Measurements from ENCODE around the gene TSPAN11.

TSPAN11 gene

GRCh38 chr12:30990776-30991175 is 64.2 kb downstream of the TSPAN11 start:
- no peak for ATAC-seq
- TF ChIP-seq OSR1 (CRISPR knock-in tag; IDR thresholded peaks at IDR 0.05), result no peak
- no peak for TF ChIP-seq CREB5 (CRISPR knock-in tag; IDR thresholded peaks at IDR 0.05; ENCODE audit: low read depth)
- no peak for TF ChIP-seq ZFP30 (CRISPR knock-in tag; IDR thresholded peaks at IDR 0.05)
- TF ChIP-seq ARNTL (CRISPR knock-in tag; IDR thresholded peaks at IDR 0.05; ENCODE audit: borderline replicate concordance, low read depth), result no peak
- no peak for TF ChIP-seq PPARA (CRISPR knock-in tag; IDR thresholded peaks at IDR 0.05; ENCODE audit: borderline replicate concordance)
- TF ChIP-seq ESRRG (CRISPR knock-in tag; IDR thresholded peaks at IDR 0.05), result no peak
- no peak for TF ChIP-seq TOX (CRISPR knock-in tag; IDR thresholded peaks at IDR 0.05; ENCODE audit: borderline replicate concordance)
- no peak for TF ChIP-seq GLIS3 (CRISPR knock-in tag; IDR thresholded peaks at IDR 0.05)
- TF ChIP-seq RARB (CRISPR knock-in tag; IDR thresholded peaks at IDR 0.05), result no peak
- no peak for TF ChIP-seq SNAI2 (CRISPR knock-in tag; IDR thresholded peaks at IDR 0.05)
- no peak for TF ChIP-seq TCF4 (CRISPR knock-in tag; IDR thresholded peaks at IDR 0.05; ENCODE audit: borderline replicate concordance)
- no peak for TF ChIP-seq ZNF70 (CRISPR knock-in tag; IDR thresholded peaks at IDR 0.05)
- no peak for TF ChIP-seq ZNF565 (CRISPR knock-in tag; conservative IDR thresholded peaks at IDR 0.05; ENCODE audit: low read depth)
- no peak for TF ChIP-seq ZFP3 (CRISPR knock-in tag; IDR thresholded peaks at IDR 0.05)

- TF ChIP-seq CREB5 (CRISPR knock-in tag; IDR thresholded peaks at IDR 0.05; ENCODE audit: low read depth) (no peak), ZFP30 (CRISPR knock-in tag; IDR thresholded peaks at IDR 0.05) (no peak), ARNTL (CRISPR knock-in tag; IDR thresholded peaks at IDR 0.05; ENCODE audit: borderline replicate concordance, low read depth) (no peak), RARB (CRISPR knock-in tag; IDR thresholded peaks at IDR 0.05) (no peak), ESRRG (CRISPR knock-in tag; IDR thresholded peaks at IDR 0.05) (no peak)
- ATAC-seq, result no peak
Measured at GRCh38 chr12:30991466-30991865, 64.9 kb downstream of the TSPAN11 start.

GRCh38 chr12:30992381-30992780 is 65.8 kb downstream of the TSPAN11 start:
- ATAC-seq, result no peak
- TF ChIP-seq TCF4 (CRISPR knock-in tag; IDR thresholded peaks at IDR 0.05; ENCODE audit: borderline replicate concordance) (no peak), ZFP3 (CRISPR knock-in tag; IDR thresholded peaks at IDR 0.05) (no peak), CSRNP3 (CRISPR knock-in tag; IDR thresholded peaks at IDR 0.05) (no peak), ZNF8 (CRISPR knock-in tag; IDR thresholded peaks at IDR 0.05) (no peak)

DNA sequence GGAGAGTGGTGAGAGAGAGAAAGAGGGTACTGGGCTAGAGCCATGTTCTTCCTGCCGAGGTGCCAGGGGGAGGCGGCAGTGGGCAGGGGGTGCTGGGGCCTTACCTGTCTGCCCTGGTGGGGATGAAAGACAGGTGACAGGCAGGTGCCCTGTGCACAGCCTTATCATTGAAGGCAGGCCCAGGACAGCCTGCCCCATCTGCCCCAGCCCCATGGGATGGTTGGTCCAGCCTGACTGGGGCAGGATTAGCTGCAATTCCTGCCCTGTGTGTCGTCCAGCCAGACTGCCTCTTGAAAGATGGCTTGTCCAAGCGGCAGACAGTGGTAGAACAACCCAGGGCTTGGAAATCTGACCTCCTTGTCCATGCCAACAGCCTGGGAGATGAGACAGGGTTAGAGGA is 67.2 kb downstream of the TSPAN11 start:
- no peak for ATAC-seq
- TF ChIP-seq ZNF565 (CRISPR knock-in tag; conservative IDR thresholded peaks at IDR 0.05; ENCODE audit: low read depth), result no peak
- TF ChIP-seq ZFP30 (CRISPR knock-in tag; IDR thresholded peaks at IDR 0.05), result no peak
- no peak for TF ChIP-seq ISL1 (CRISPR knock-in tag; IDR thresholded peaks at IDR 0.05)
- no peak for TF ChIP-seq TOX (CRISPR knock-in tag; IDR thresholded peaks at IDR 0.05; ENCODE audit: borderline replicate concordance)
- TF ChIP-seq CSDC2 (CRISPR knock-in tag; IDR thresholded peaks at IDR 0.05), result no peak
- TF ChIP-seq SNAI2 (CRISPR knock-in tag; IDR thresholded peaks at IDR 0.05), result no peak
- no peak for TF ChIP-seq ZC3H10 (CRISPR knock-in tag; IDR thresholded peaks at IDR 0.05)
- no peak for TF ChIP-seq OSR1 (CRISPR knock-in tag; IDR thresholded peaks at IDR 0.05)
- TF ChIP-seq, protein P1, sequence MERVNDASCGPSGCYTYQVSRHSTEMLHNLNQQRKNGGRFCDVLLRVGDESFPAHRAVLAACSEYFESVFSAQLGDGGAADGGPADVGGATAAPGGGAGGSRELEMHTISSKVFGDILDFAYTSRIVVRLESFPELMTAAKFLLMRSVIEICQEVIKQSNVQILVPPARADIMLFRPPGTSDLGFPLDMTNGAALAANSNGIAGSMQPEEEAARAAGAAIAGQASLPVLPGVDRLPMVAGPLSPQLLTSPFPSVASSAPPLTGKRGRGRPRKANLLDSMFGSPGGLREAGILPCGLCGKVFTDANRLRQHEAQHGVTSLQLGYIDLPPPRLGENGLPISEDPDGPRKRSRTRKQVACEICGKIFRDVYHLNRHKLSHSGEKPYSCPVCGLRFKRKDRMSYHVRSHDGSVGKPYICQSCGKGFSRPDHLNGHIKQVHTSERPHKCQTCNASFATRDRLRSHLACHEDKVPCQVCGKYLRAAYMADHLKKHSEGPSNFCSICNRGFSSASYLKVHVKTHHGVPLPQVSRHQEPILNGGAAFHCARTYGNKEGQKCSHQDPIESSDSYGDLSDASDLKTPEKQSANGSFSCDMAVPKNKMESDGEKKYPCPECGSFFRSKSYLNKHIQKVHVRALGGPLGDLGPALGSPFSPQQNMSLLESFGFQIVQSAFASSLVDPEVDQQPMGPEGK (CRISPR knock-in tag; IDR thresholded peaks at IDR 0.05; ENCODE audit: borderline replicate concordance), result no peak
- TF ChIP-seq, protein P2, sequence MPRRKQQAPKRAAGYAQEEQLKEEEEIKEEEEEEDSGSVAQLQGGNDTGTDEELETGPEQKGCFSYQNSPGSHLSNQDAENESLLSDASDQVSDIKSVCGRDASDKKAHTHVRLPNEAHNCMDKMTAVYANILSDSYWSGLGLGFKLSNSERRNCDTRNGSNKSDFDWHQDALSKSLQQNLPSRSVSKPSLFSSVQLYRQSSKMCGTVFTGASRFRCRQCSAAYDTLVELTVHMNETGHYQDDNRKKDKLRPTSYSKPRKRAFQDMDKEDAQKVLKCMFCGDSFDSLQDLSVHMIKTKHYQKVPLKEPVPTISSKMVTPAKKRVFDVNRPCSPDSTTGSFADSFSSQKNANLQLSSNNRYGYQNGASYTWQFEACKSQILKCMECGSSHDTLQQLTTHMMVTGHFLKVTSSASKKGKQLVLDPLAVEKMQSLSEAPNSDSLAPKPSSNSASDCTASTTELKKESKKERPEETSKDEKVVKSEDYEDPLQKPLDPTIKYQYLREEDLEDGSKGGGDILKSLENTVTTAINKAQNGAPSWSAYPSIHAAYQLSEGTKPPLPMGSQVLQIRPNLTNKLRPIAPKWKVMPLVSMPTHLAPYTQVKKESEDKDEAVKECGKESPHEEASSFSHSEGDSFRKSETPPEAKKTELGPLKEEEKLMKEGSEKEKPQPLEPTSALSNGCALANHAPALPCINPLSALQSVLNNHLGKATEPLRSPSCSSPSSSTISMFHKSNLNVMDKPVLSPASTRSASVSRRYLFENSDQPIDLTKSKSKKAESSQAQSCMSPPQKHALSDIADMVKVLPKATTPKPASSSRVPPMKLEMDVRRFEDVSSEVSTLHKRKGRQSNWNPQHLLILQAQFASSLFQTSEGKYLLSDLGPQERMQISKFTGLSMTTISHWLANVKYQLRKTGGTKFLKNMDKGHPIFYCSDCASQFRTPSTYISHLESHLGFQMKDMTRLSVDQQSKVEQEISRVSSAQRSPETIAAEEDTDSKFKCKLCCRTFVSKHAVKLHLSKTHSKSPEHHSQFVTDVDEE (CRISPR knock-in tag; IDR thresholded peaks at IDR 0.05), result no peak
- no peak for TF ChIP-seq ZNF70 (CRISPR knock-in tag; IDR thresholded peaks at IDR 0.05)
- TF ChIP-seq RARB (CRISPR knock-in tag; IDR thresholded peaks at IDR 0.05), result no peak
- no peak for TF ChIP-seq GLIS3 (CRISPR knock-in tag; IDR thresholded peaks at IDR 0.05)
- TF ChIP-seq CREB5 (CRISPR knock-in tag; IDR thresholded peaks at IDR 0.05; ENCODE audit: low read depth), result no peak
- TF ChIP-seq PPARA (CRISPR knock-in tag; IDR thresholded peaks at IDR 0.05; ENCODE audit: borderline replicate concordance), result no peak
- TF ChIP-seq, protein P3, sequence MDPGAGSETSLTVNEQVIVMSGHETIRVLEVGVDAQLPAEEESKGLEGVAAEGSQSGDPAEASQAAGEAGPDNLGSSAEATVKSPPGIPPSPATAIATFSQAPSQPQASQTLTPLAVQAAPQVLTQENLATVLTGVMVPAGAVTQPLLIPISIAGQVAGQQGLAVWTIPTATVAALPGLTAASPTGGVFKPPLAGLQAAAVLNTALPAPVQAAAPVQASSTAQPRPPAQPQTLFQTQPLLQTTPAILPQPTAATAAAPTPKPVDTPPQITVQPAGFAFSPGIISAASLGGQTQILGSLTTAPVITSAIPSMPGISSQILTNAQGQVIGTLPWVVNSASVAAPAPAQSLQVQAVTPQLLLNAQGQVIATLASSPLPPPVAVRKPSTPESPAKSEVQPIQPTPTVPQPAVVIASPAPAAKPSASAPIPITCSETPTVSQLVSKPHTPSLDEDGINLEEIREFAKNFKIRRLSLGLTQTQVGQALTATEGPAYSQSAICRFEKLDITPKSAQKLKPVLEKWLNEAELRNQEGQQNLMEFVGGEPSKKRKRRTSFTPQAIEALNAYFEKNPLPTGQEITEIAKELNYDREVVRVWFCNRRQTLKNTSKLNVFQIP (CRISPR knock-in tag; IDR thresholded peaks at IDR 0.05; ENCODE audit: borderline replicate concordance, low read depth), result no peak
- TF ChIP-seq BACH2 (CRISPR knock-in tag; IDR thresholded peaks at IDR 0.05; ENCODE audit: borderline replicate concordance), result no peak

All from SK-N-SH treated with all-trans-retinoic acid at 6 μM for 48 hours (cell line).